ENCODE measurements around the gene RTP3.
"Not testable (repeated sequence)": the region's sequence is repeated elsewhere in the genome, so short reads cannot be mapped to it uniquely, and the experiment has no call there.

Gene RTP3

GRCh38 chr3:46517784-46518181, 20.0 kb downstream of the RTP3 start:
- H3K4me3 ChIP-seq (ENCODE audit: low read depth, low read length) = no peak overlapping the region
- TF ChIP-seq, protein P1, sequence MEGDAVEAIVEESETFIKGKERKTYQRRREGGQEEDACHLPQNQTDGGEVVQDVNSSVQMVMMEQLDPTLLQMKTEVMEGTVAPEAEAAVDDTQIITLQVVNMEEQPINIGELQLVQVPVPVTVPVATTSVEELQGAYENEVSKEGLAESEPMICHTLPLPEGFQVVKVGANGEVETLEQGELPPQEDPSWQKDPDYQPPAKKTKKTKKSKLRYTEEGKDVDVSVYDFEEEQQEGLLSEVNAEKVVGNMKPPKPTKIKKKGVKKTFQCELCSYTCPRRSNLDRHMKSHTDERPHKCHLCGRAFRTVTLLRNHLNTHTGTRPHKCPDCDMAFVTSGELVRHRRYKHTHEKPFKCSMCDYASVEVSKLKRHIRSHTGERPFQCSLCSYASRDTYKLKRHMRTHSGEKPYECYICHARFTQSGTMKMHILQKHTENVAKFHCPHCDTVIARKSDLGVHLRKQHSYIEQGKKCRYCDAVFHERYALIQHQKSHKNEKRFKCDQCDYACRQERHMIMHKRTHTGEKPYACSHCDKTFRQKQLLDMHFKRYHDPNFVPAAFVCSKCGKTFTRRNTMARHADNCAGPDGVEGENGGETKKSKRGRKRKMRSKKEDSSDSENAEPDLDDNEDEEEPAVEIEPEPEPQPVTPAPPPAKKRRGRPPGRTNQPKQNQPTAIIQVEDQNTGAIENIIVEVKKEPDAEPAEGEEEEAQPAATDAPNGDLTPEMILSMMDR (IDR thresholded peaks at IDR 0.05; ENCODE audit: borderline replicate concordance, insufficient read depth, low read depth, low read length) = no peak

GRCh38 chr3:46519952-46520351, 22.2 kb downstream of the RTP3 start:
- no peak overlapping the region for H3K4me3 ChIP-seq (ENCODE audit: low read depth, low read length)
- TF ChIP-seq, protein P1 (IDR thresholded peaks at IDR 0.05; ENCODE audit: borderline replicate concordance, insufficient read depth, low read depth, low read length) = no peak

- TF ChIP-seq, protein P1 (IDR thresholded peaks at IDR 0.05; ENCODE audit: borderline replicate concordance, insufficient read depth, low read depth, low read length) = no peak
- H3K4me3 ChIP-seq (ENCODE audit: low read depth, low read length) = no peak overlapping the region
Observed at GRCh38 chr3:46520531-46520930, 22.8 kb downstream of the RTP3 start.

- TF ChIP-seq, protein P1 (IDR thresholded peaks at IDR 0.05; ENCODE audit: borderline replicate concordance, insufficient read depth, low read depth, low read length) = no peak
- H3K4me3 ChIP-seq (ENCODE audit: low read depth, low read length) = no peak overlapping the region
Observed at GRCh38 chr3:46521096-46521495, 23.3 kb downstream of the RTP3 start.

DNA sequence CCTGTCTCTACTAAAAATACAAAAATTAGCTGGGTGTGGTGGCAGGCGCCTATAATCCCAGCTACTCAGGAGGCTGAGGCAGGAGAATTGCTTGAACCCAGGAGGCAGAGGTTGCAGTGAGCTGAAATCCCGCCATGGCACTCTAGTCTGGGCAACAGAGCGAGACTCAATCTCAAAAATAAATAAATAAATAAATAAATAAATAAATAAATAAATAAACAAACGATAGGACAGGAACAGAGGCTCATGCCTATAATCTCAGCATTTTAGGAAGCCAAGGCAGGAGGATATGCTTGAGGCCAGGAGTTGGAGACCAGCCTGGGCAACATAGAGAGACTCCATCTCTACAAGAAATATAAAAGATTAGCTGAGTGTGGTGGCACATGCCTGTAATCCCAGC, 24.4 kb downstream of the RTP3 start:
- not testable (repeated sequence) for H3K4me3 ChIP-seq (ENCODE audit: low read depth, low read length)

DNA sequence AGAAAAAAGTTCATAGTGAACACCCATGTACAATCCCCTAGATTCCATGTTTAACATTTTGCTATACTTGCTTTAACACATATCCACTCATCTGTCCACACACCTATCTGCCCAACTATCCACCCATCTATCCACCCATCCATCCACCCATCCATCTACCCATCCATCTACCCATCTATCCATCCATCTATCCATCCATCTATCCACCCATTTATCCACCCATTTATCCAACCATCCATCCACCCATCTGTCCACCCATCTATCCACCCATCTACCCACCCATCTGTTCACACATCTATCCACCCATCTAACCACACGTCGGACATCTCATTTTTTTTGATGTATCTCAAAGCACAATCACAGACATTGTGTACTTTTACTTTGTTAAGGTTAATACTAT, 25.8 kb downstream of the RTP3 start:
- H3K4me3 ChIP-seq (ENCODE audit: low read depth, low read length) = no peak overlapping the region
- TF ChIP-seq, protein P1 (IDR thresholded peaks at IDR 0.05; ENCODE audit: borderline replicate concordance, insufficient read depth, low read depth, low read length) = no peak

- TF ChIP-seq, protein P1 (IDR thresholded peaks at IDR 0.05; ENCODE audit: borderline replicate concordance, insufficient read depth, low read depth, low read length) = no peak
- H3K4me3 ChIP-seq (ENCODE audit: low read depth, low read length) = no peak overlapping the region
Observed at GRCh38 chr3:46524008-46524407, 26.2 kb downstream of the RTP3 start.

DNA sequence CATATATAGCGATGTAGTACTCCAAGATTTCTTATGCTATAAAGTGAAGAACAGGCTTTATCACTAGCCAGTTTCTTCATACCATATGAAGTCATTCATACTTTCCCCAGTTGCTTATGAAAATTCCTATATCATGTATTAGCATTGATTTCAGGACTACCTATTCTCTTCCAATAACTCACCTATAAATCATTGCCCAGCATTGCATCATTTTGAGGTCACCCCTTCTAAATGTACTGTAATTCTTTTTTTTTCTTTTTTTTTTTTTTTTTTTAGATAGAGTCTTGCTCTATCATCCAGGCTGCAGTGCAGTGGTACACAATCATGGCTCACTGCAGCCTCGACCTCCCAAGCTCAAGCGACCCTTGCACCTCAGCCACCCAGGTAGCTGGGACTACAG, 27.1 kb downstream of the RTP3 start:
- TF ChIP-seq, protein P1 (IDR thresholded peaks at IDR 0.05; ENCODE audit: borderline replicate concordance, insufficient read depth, low read depth, low read length) = no peak
- no peak overlapping the region for H3K4me3 ChIP-seq (ENCODE audit: low read depth, low read length)

Data from GM12875 (cell line).